ENCODE data around the gene VILL.

VILL gene

GRCh38 chr3:38018296-38019266 lies 28.0 kb downstream of the VILL start:
- H3K4me2 ChIP-seq, result no peak overlapping the region
- no peak overlapping the region for H3K27ac ChIP-seq
- no peak overlapping the region for H2AFZ ChIP-seq (ENCODE audit: low read depth)
- no peaks in the 10 kb centered on the region for H3K36me3 ChIP-seq (ENCODE audit: insufficient read depth)
- no peaks in the 10 kb centered on the region for H3K27me3 ChIP-seq (ENCODE audit: insufficient read depth, low read depth)
- H3K79me2 ChIP-seq (ENCODE audit: insufficient read depth, low read depth), result no peaks in the 10 kb centered on the region
- H3K9ac ChIP-seq, result no peak overlapping the region
- no peaks in the 10 kb centered on the region for H3K4me1 ChIP-seq (ENCODE audit: low read depth, poor library complexity, severe bottlenecking)
- H3K4me3 ChIP-seq (IDR thresholded peaks at IDR 0.05; ENCODE audit: insufficient read depth, low read depth, low read length), result no peak overlapping the region
- no peaks in the 10 kb centered on the region for H4K20me1 ChIP-seq (ENCODE audit: insufficient read depth)
- no peak for TF ChIP-seq CTCF (conservative IDR thresholded peaks at IDR 0.05; ENCODE audit: low read depth, low read length)

DNA sequence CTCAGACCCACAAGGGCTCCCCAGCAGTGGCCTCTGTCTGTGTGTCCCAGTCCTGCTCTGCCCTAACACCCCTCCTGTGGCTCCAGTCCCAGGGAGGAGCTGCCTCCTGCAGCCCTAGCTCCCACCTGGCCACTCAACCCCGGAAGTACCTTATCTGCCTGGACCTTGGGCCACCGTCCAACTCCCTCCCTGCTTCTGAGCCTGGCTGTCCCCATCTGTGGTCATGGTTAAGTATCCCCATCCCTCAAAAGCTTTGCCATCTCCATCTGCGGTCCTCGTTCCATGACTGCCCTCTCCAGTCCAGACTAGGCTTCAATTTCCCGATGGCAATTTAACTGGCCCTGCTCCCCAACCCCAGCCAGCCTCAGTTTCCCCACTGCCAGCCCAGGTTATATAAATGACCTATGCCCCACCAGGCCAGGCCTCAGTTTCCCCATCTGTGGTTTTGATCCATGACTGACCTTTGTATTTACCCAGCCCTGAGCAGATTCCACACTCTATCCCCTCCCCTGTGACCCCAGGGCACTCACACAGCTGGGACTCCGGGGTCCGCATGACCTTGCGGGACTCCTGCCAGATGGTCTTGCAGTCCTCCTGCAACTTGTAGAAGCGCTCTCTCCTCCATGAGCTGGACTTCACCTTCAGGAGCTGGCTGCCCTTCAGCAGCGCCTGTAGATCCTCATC lies 29.2 kb downstream of the VILL start:
- Histone ChIP-seq H3K9ac (no peak overlapping the region), H2AFZ (ENCODE audit: low read depth) (no peak overlapping the region), H3K4me1 (ENCODE audit: low read depth, poor library complexity, severe bottlenecking) (no peaks in the 10 kb centered on the region), H3K4me3 (IDR thresholded peaks at IDR 0.05; ENCODE audit: insufficient read depth, low read depth, low read length) (no peak overlapping the region), H4K20me1 (ENCODE audit: insufficient read depth) (no peaks in the 10 kb centered on the region), H3K4me2 (no peak overlapping the region), H3K27ac (no peak overlapping the region), H3K79me2 (ENCODE audit: insufficient read depth, low read depth) (no peaks in the 10 kb centered on the region), H3K36me3 (ENCODE audit: insufficient read depth) (no peaks in the 10 kb centered on the region), H3K27me3 (ENCODE audit: insufficient read depth, low read depth) (no peaks in the 10 kb centered on the region)
- TF ChIP-seq CTCF (conservative IDR thresholded peaks at IDR 0.05; ENCODE audit: low read depth, low read length), result no peak

- Histone ChIP-seq H2AFZ (ENCODE audit: low read depth) (no peak overlapping the region), H3K9ac (no peak overlapping the region), H3K4me2 (no peak overlapping the region), H4K20me1 (ENCODE audit: insufficient read depth) (no peaks in the 10 kb centered on the region), H3K4me1 (ENCODE audit: low read depth, poor library complexity, severe bottlenecking) (no peaks in the 10 kb centered on the region), H3K36me3 (ENCODE audit: insufficient read depth) (no peaks in the 10 kb centered on the region), H3K27me3 (ENCODE audit: insufficient read depth, low read depth) (no peaks in the 10 kb centered on the region), H3K79me2 (ENCODE audit: insufficient read depth, low read depth) (no peaks in the 10 kb centered on the region), H3K4me3 (IDR thresholded peaks at IDR 0.05; ENCODE audit: insufficient read depth, low read depth, low read length) (no peak overlapping the region), H3K27ac (no peak overlapping the region)
- no peak for TF ChIP-seq CTCF (conservative IDR thresholded peaks at IDR 0.05; ENCODE audit: low read depth, low read length)
Observed at GRCh38 chr3:38020342-38020726, 29.7 kb downstream of the VILL start.

- Histone ChIP-seq H3K4me2 (no peak overlapping the region), H3K79me2 (ENCODE audit: insufficient read depth, low read depth) (no peaks in the 10 kb centered on the region), H3K27me3 (ENCODE audit: insufficient read depth, low read depth) (no peaks in the 10 kb centered on the region), H4K20me1 (ENCODE audit: insufficient read depth) (no peaks in the 10 kb centered on the region), H3K4me1 (ENCODE audit: low read depth, poor library complexity, severe bottlenecking) (peaks cover 5% of the 10 kb centered on the region), H3K36me3 (ENCODE audit: insufficient read depth) (no peaks in the 10 kb centered on the region), H3K27ac (no peak overlapping the region), H3K9ac (no peak overlapping the region), H3K4me3 (IDR thresholded peaks at IDR 0.05; ENCODE audit: insufficient read depth, low read depth, low read length) (no peak overlapping the region), H2AFZ (ENCODE audit: low read depth) (no peak overlapping the region)
- no peak for TF ChIP-seq CTCF (conservative IDR thresholded peaks at IDR 0.05; ENCODE audit: low read depth, low read length)
Observed at GRCh38 chr3:38021196-38021595, 30.6 kb downstream of the VILL start.
